Uterus (tissue), 2 donors: ENCODE results near the gene TMEM9B.

Experiments used
- POLR2A ChIP-seq, 2 donors: fragments of 450-650 bp; IDR thresholded peaks; one replicate each; pipeline ENCODE4 v1.6.1; 2016; ENCODE audit warnings: antibody characterized with exemption in 2 of 2, mild to moderate bottlenecking in 1 of 2, moderate library complexity in 1 of 2
- TF ChIP-seq, protein P1 (sequence below), 4 experiments: fragments of 200-600 bp in 2 of 4; fragments of 450-650 bp in 2 of 4; sonication (generic) in 2 of 4; IDR thresholded peaks; one replicate each; pipeline ENCODE4 v1.5.1; 2016 to 2019; ENCODE audit warnings: antibody characterized with exemption in 4 of 4, mild to moderate bottlenecking in 2 of 4, moderate library complexity in 1 of 4

DNA sequence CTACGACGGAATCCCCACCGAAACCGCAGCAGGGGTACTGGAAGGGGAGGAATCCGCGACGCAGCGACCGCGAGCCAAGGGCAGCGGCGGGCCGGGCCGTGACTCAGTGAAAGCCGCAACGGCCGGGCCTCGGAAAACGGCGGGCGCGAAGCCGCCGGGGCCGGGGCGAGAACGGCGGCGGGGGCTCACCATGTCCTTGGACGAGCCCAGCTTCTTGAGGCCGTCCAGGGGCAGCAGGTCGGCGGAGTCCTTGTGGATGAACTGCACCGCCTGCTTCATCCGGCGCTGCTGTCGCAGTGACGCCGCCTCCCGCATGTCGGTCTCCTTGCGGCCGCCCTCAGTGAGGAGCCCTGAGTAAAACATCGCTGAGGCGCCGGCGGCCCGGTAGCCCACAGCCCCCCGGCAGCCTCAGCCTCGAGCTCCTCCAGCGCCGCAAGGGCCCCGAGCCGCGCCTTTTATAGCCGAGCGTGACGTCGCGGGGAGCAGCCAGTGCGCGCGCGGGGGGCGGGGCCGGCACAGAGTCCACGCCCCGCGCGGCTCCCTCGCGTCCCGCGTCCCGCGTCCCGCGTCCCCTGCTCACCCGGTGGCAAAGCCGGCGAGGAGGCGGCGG, 39.4 kb upstream of the TMEM9B start, which contains the start of gene NRIP3:
- TF ChIP-seq, protein P1, sequence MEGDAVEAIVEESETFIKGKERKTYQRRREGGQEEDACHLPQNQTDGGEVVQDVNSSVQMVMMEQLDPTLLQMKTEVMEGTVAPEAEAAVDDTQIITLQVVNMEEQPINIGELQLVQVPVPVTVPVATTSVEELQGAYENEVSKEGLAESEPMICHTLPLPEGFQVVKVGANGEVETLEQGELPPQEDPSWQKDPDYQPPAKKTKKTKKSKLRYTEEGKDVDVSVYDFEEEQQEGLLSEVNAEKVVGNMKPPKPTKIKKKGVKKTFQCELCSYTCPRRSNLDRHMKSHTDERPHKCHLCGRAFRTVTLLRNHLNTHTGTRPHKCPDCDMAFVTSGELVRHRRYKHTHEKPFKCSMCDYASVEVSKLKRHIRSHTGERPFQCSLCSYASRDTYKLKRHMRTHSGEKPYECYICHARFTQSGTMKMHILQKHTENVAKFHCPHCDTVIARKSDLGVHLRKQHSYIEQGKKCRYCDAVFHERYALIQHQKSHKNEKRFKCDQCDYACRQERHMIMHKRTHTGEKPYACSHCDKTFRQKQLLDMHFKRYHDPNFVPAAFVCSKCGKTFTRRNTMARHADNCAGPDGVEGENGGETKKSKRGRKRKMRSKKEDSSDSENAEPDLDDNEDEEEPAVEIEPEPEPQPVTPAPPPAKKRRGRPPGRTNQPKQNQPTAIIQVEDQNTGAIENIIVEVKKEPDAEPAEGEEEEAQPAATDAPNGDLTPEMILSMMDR (IDR thresholded peaks at IDR 0.05) = no peak
- TF ChIP-seq POLR2A (IDR thresholded peaks at IDR 0.05) = peak in 1 of 2 donors; percentile 47
